ENCODE measurements around the gene BCL2L14. TPM values are rescaled to one million over a fixed set of nuclear protein-coding genes. Genes with fewer than 3 reads are reported as not detected.

Gene BCL2L14
- total and polyA plus RNA-seq, 4 experiments from 2014 or later: 0.41 to 1.9 (median 1.5) TPM

- H3K36me3 Mint-ChIP-seq: peaks cover 2 to 20% of the 10 kb centered on the region in 2 donors
- no peak overlapping the region for H3K4me3 Mint-ChIP-seq
- no peak for DNase-seq
- H3K9me3 ChIP-seq (ENCODE audit: control insufficient read depth in 1 of 2, low read length in 2 of 2): no peaks in the 10 kb centered on the region
- POLR2A ChIA-PET (ENCODE audit: partially characterized antibody): no interaction called here
- intact Hi-C loops (cut with micrococcal nuclease): no loop called here
- H3K4me1 Mint-ChIP-seq: no peaks in the 10 kb centered on the region
- no peak overlapping the region for H3K27ac ChIP-seq (ENCODE audit: low read depth, low read length)
- no peaks in the 10 kb centered on the region for H3K36me3 ChIP-seq (ENCODE audit: insufficient read depth, low read length)
- no peaks in the 10 kb centered on the region for H3K27me3 Mint-ChIP-seq
- no peak overlapping the region for H3K27ac Mint-ChIP-seq
- CTCF ChIA-PET (ENCODE audit: partially characterized antibody): no interaction called here
- no peaks in the 10 kb centered on the region for H3K4me1 ChIP-seq (ENCODE audit: insufficient read depth, low read length)
- H3K9me3 Mint-ChIP-seq: no peaks in the 10 kb centered on the region
- no peaks in the 10 kb centered on the region for H3K27me3 ChIP-seq (ENCODE audit: insufficient read depth, low read length)
- H3K4me3 ChIP-seq (ENCODE audit: low read length in 2 of 2): no peak overlapping the region
Observed at GRCh38 chr12:12123036-12123604, 52.4 kb downstream of the BCL2L14 start.

GRCh38 chr12:12126551-12126950 is 55.8 kb downstream of the BCL2L14 start:
- H3K27me3 Mint-ChIP-seq: no peaks in the 10 kb centered on the region
- ChIA-PET CTCF (ENCODE audit: partially characterized antibody) (no interaction called here), POLR2A (ENCODE audit: partially characterized antibody) (no interaction called here)
- no peak overlapping the region for H3K27ac Mint-ChIP-seq
- H3K9me3 Mint-ChIP-seq: no peaks in the 10 kb centered on the region
- no peak for DNase-seq
- no peaks in the 10 kb centered on the region for H3K9me3 ChIP-seq (ENCODE audit: control insufficient read depth in 1 of 2, low read length in 2 of 2)
- no peaks in the 10 kb centered on the region for H3K36me3 ChIP-seq (ENCODE audit: insufficient read depth, low read length)
- peaks cover 2 to 19% of the 10 kb centered on the region in 2 donors for H3K36me3 Mint-ChIP-seq
- no peak overlapping the region for H3K4me3 Mint-ChIP-seq
- no peaks in the 10 kb centered on the region for H3K27me3 ChIP-seq (ENCODE audit: insufficient read depth, low read length)
- no peaks in the 10 kb centered on the region for H3K4me1 ChIP-seq (ENCODE audit: insufficient read depth, low read length)
- intact Hi-C loops (cut with micrococcal nuclease): no loop called here
- H3K4me3 ChIP-seq (ENCODE audit: low read length in 2 of 2): no peak overlapping the region
- H3K4me1 Mint-ChIP-seq: peaks cover 0 to 2% (median 0%) of the 10 kb centered on the region in 4 donors
- H3K27ac ChIP-seq (ENCODE audit: low read depth, low read length): no peak overlapping the region

GRCh38 chr12:12127304-12127703 is 56.6 kb downstream of the BCL2L14 start:
- Histone ChIP-seq H3K4me3 (ENCODE audit: low read length in 2 of 2) (no peak overlapping the region), H3K36me3 (ENCODE audit: insufficient read depth, low read length) (no peaks in the 10 kb centered on the region), H3K4me1 (ENCODE audit: insufficient read depth, low read length) (no peaks in the 10 kb centered on the region), H3K27ac (ENCODE audit: low read depth, low read length) (no peak overlapping the region), H3K9me3 (ENCODE audit: control insufficient read depth in 1 of 2, low read length in 2 of 2) (no peaks in the 10 kb centered on the region), H3K27me3 (ENCODE audit: insufficient read depth, low read length) (no peaks in the 10 kb centered on the region)
- H3K9me3 Mint-ChIP-seq: no peaks in the 10 kb centered on the region
- CTCF ChIA-PET (ENCODE audit: partially characterized antibody): no interaction called here
- no peak for DNase-seq
- POLR2A ChIA-PET (ENCODE audit: partially characterized antibody): no interaction called here
- H3K27ac Mint-ChIP-seq: no peak overlapping the region
- no peaks in the 10 kb centered on the region for H3K27me3 Mint-ChIP-seq
- peaks cover 2 to 19% of the 10 kb centered on the region in 2 donors for H3K36me3 Mint-ChIP-seq
- intact Hi-C loops (cut with micrococcal nuclease): no loop called here
- no peak overlapping the region for H3K4me3 Mint-ChIP-seq
- H3K4me1 Mint-ChIP-seq: peaks cover 0 to 2% (median 0%) of the 10 kb centered on the region in 4 donors

GRCh38 chr12:12128670-12129069 is 57.9 kb downstream of the BCL2L14 start:
- Mint-ChIP-seq H3K4me1 (peaks cover 0 to 2% (median 0%) of the 10 kb centered on the region in 4 donors), H3K36me3 (peaks cover 2 to 15% of the 10 kb centered on the region in 2 donors), H3K27me3 (no peaks in the 10 kb centered on the region), H3K9me3 (no peaks in the 10 kb centered on the region), H3K4me3 (no peak overlapping the region), H3K27ac (no peak overlapping the region)
- Histone ChIP-seq H3K27me3 (ENCODE audit: insufficient read depth, low read length) (no peaks in the 10 kb centered on the region), H3K4me3 (ENCODE audit: low read length in 2 of 2) (no peak overlapping the region), H3K4me1 (ENCODE audit: insufficient read depth, low read length) (no peaks in the 10 kb centered on the region), H3K9me3 (ENCODE audit: control insufficient read depth in 1 of 2, low read length in 2 of 2) (no peaks in the 10 kb centered on the region), H3K27ac (ENCODE audit: low read depth, low read length) (no peak overlapping the region), H3K36me3 (ENCODE audit: insufficient read depth, low read length) (no peaks in the 10 kb centered on the region)
- ChIA-PET CTCF (ENCODE audit: partially characterized antibody) (no interaction called here), POLR2A (ENCODE audit: partially characterized antibody) (no interaction called here)
- DNase-seq: no peak
- intact Hi-C loops (cut with micrococcal nuclease): no loop called here

GRCh38 chr12:12133259-12133658 is 62.5 kb downstream of the BCL2L14 start:
- H3K36me3 ChIP-seq (ENCODE audit: insufficient read depth, low read length): no peaks in the 10 kb centered on the region
- Mint-ChIP-seq H3K4me1 (peaks cover 0 to 2% (median 0%) of the 10 kb centered on the region in 4 donors), H3K27me3 (no peaks in the 10 kb centered on the region), H3K9me3 (no peaks in the 10 kb centered on the region), H3K36me3 (peaks cover 0 to 9% of the 10 kb centered on the region in 2 donors), H3K4me3 (no peak overlapping the region), H3K27ac (no peak overlapping the region)
- H3K27ac ChIP-seq (ENCODE audit: low read depth, low read length): no peak overlapping the region
- no peaks in the 10 kb centered on the region for H3K4me1 ChIP-seq (ENCODE audit: insufficient read depth, low read length)
- no peak for DNase-seq
- H3K9me3 ChIP-seq (ENCODE audit: control insufficient read depth in 1 of 2, low read length in 2 of 2): no peaks in the 10 kb centered on the region
- ChIA-PET POLR2A (ENCODE audit: partially characterized antibody) (no interaction called here), CTCF (ENCODE audit: partially characterized antibody) (no interaction called here)
- H3K27me3 ChIP-seq (ENCODE audit: insufficient read depth, low read length): no peaks in the 10 kb centered on the region
- no peak overlapping the region for H3K4me3 ChIP-seq (ENCODE audit: low read length in 2 of 2)
- intact Hi-C loops (cut with micrococcal nuclease): no loop called here

- Mint-ChIP-seq H3K36me3 (peaks cover 0 to 14% of the 10 kb centered on the region in 2 donors), H3K27ac (no peak overlapping the region), H3K27me3 (no peaks in the 10 kb centered on the region), H3K4me1 (peaks cover 0 to under 1% (median 0%) of the 10 kb centered on the region in 4 donors), H3K9me3 (no peaks in the 10 kb centered on the region), H3K4me3 (no peak overlapping the region)
- ChIA-PET POLR2A (ENCODE audit: partially characterized antibody) (no interaction called here), CTCF (ENCODE audit: partially characterized antibody) (no interaction called here)
- Histone ChIP-seq H3K9me3 (ENCODE audit: control insufficient read depth in 1 of 2, low read length in 2 of 2) (no peaks in the 10 kb centered on the region), H3K4me1 (ENCODE audit: insufficient read depth, low read length) (no peaks in the 10 kb centered on the region), H3K27me3 (ENCODE audit: insufficient read depth, low read length) (no peaks in the 10 kb centered on the region), H3K36me3 (ENCODE audit: insufficient read depth, low read length) (no peaks in the 10 kb centered on the region), H3K4me3 (ENCODE audit: low read length in 2 of 2) (no peak overlapping the region), H3K27ac (ENCODE audit: low read depth, low read length) (no peak overlapping the region)
- DNase-seq: no peak
- intact Hi-C loops (cut with micrococcal nuclease): no loop called here
Observed at GRCh38 chr12:12133785-12134184, 63.0 kb downstream of the BCL2L14 start.

GRCh38 chr12:12138203-12139154 is 67.7 kb downstream of the BCL2L14 start:
- Mint-ChIP-seq H3K4me1 (no peaks in the 10 kb centered on the region), H3K36me3 (peaks cover 0 to 20% of the 10 kb centered on the region in 2 donors), H3K27me3 (peaks cover 0 to 1% of the 10 kb centered on the region in 2 donors), H3K9me3 (no peaks in the 10 kb centered on the region), H3K4me3 (no peak overlapping the region), H3K27ac (no peak overlapping the region)
- H3K27me3 ChIP-seq (ENCODE audit: insufficient read depth, low read length): no peaks in the 10 kb centered on the region
- CTCF ChIA-PET (ENCODE audit: partially characterized antibody): no interaction called here
- H3K4me1 ChIP-seq (ENCODE audit: insufficient read depth, low read length): no peaks in the 10 kb centered on the region
- H3K36me3 ChIP-seq (ENCODE audit: insufficient read depth, low read length): no peaks in the 10 kb centered on the region
- H3K9me3 ChIP-seq (ENCODE audit: control insufficient read depth in 1 of 2, low read length in 2 of 2): no peaks in the 10 kb centered on the region
- intact Hi-C loops (cut with micrococcal nuclease): no loop called here
- POLR2A ChIA-PET (ENCODE audit: partially characterized antibody): no interaction called here
- H3K4me3 ChIP-seq (ENCODE audit: low read length in 2 of 2): no peak overlapping the region
- DNase-seq: no peak
- H3K27ac ChIP-seq (ENCODE audit: low read depth, low read length): no peak overlapping the region

Measured in CD4-positive, alpha-beta memory T cell (primary cell).